VCaP (cell line): ENCODE measurements around the gene TECPR2.

Source experiments
- H3K27ac ChIP-seq: fragments of 450-650 bp; 2 replicates; pipeline ENCODE4 v1.5.1; 2017
- TF ChIP-seq, protein P1 (sequence below): fragments of 450-650 bp; conservative IDR thresholded peaks from 2 replicates; pipeline ENCODE4 v1.5.1; 2017; ENCODE audit warnings: mild to moderate bottlenecking, moderate library complexity

TECPR2 gene

DNA sequence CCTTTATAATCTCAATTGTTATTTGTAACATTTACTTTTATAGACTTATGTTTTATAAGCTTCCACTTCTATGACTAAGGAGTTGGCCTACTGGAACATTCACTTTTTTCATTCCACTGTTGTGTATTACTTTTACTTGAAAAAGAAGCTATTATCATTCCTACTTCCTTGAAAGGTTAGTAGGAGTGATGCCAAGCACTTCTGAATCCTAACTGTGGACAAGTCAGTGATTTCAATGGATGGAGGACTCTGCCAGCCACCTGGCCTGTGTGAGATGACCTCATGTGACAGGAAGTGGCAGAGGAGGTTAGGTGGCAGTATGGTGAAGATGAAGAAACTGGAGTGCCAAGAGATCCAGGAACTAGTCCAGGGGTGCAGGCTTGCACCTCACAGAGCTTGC, 46.0 kb downstream of the TECPR2 start:
- no peak overlapping the region for H3K27ac ChIP-seq
- TF ChIP-seq, protein P1, sequence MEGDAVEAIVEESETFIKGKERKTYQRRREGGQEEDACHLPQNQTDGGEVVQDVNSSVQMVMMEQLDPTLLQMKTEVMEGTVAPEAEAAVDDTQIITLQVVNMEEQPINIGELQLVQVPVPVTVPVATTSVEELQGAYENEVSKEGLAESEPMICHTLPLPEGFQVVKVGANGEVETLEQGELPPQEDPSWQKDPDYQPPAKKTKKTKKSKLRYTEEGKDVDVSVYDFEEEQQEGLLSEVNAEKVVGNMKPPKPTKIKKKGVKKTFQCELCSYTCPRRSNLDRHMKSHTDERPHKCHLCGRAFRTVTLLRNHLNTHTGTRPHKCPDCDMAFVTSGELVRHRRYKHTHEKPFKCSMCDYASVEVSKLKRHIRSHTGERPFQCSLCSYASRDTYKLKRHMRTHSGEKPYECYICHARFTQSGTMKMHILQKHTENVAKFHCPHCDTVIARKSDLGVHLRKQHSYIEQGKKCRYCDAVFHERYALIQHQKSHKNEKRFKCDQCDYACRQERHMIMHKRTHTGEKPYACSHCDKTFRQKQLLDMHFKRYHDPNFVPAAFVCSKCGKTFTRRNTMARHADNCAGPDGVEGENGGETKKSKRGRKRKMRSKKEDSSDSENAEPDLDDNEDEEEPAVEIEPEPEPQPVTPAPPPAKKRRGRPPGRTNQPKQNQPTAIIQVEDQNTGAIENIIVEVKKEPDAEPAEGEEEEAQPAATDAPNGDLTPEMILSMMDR, result no peak

DNA sequence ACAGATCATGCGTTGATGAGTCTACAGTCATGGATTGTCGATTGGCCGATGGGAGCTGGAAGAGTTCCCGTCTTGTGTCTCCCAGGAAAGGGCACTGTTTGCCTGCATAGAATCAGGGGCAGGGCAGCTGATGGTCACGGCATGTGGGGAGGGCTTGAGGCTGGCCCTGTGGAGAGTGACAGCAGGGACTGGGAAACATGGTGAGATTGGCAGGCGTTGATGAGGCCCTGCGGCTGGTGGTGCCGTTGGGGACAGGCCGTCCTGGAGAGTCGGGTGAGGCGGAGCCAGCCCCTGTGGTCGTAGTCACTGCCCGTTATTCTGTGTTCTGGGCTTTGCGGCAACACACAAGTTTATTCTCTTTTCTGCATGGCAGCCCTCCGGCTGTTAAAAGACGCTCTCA, 52.9 kb downstream of the TECPR2 start:
- TF ChIP-seq, protein P1, result no peak
- no peak overlapping the region for H3K27ac ChIP-seq

DNA sequence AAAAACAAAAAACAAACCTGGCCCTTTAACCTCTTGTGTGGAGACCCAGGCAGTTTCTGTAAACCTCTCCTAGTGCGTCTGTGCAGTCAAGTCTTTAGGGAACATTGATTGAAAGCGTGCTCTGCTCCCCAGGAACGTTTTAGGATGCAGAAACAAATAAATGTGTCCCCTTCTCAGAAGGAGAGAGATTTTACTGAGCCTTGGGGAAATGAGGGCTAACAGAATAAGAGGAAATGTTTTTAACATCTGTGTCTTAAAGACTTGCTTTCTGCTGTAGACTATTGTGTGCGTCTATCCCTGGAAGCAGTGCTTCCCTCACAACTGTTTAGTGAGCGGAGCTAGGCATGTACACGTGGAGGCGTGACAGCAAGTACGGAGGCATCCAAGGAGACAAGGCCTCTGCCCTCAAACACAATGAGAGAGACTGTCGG, 54.3 kb downstream of the TECPR2 start:
- H3K27ac ChIP-seq, result no peak overlapping the region
- TF ChIP-seq, protein P1, result no peak

DNA sequence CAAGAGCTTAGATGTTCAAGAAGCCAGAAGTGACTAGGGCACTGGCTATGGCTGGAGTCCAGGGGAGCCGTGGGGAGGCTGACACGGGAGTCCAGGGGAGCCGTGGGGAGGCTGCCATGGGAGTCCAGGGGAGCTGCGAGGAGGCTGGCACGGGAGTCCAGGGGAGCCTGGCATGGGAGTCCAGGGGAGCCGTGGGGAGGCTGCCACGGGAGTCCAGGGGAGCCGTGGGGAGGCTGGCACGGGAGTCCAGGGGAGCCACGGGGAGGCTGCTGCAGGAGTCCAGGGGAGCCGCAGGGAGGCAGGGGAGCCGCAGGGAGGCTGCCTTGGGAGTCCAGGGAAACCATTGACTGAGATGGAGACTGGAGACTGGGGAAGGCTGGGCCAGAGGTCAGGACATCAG, 54.9 kb downstream of the TECPR2 start:
- TF ChIP-seq, protein P1, result no peak
- no peak overlapping the region for H3K27ac ChIP-seq

DNA sequence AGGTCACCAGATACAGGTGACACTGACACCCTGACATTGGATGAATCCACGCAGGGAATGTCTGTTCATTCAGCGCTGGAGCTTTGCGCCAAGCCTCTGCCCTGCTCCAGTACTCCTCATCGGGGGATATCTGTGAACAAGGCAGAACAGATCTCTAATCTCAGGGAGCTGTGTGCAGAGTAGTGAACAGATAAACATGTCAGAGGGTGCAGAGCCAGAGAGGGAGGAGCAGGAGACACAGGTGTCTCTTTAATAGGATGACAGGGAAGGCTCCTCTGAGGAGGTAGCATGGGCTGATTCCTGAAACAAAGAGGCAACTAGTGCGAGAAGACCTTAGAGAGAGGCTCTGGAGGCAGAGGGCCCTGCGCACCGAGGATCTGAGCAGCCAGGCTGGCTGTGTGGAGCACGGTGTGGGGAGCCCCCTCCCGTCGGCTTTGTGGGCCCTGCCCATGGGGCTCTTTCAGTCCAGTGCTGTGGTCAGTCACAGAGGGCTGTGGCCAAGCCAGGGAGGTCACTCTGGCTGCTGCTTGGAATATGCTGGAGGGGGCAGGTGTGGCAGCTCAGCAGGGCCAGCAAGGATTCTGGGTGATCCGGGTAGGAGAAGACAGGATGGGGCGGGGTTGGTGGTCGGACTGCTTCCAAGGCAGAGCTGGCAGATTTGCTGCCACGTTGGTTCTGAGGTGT, 55.6 kb downstream of the TECPR2 start:
- TF ChIP-seq, protein P1, result no peak
- no peak overlapping the region for H3K27ac ChIP-seq

DNA sequence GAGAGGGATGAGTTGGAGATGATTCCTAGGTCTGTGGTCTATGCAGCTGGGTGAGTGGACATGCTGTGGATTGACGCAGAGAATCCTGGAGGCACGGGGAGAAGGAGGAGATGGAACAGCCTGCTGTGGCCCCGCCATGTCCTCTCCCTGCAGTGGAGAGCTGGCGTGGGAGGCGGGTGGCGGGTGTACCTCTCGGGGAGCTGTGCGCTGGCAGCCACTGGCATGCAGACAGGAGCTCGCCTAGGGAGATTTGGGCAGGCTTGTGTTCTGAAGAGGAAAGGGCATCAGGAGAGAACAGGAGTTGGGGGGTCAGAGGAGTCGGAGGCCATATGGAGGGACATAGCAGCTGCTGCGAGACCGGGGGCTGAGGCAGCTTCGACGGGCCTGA, 56.1 kb downstream of the TECPR2 start:
- H3K27ac ChIP-seq, result no peak overlapping the region
- TF ChIP-seq, protein P1, result no peak

DNA sequence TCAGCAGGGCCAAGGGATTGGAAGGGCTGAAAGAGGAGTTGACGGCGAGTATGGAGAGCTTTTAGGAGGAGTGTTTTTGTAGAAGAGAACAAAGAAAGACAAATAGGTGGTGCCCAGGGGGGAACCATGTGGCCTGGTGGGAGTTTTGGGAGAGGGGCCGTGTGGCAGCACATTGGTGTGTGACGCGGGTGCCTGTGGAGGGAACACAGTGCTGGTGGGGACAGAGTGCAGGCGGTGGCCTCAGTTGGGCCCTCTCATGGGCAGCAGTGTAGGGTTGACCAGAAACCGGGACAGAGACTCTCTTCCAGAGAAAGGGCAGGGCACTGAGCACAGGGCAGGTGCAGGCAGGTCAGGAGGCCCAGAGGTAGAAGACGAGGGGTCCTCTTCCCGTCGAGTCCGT, 56.5 kb downstream of the TECPR2 start:
- H3K27ac ChIP-seq, result no peak overlapping the region
- TF ChIP-seq, protein P1, result no peak
